GM23248 (cell line): ENCODE results near the gene PPFIA4.

ENCODE experiments used
- EZH2 ChIP-seq: fragments of 200-600 bp; sonication (generic); IDR thresholded peaks from 2 replicates; pipeline ENCODE4 v1.6.1; 2018; ENCODE audit warnings: antibody characterized with exemption, mild to moderate bottlenecking; ENCODE audit not compliant: insufficient read depth, poor library complexity, severe bottlenecking
- EZH2phosphoT487 ChIP-seq: fragments of 200-600 bp; sonication (generic); IDR thresholded peaks from 2 replicates; pipeline ENCODE4 v1.6.1; 2018; ENCODE audit warnings: antibody characterized with exemption, moderate library complexity, mild to moderate bottlenecking, low read depth; ENCODE audit not compliant: insufficient read depth

- TF ChIP-seq EZH2 (no peak), EZH2phosphoT487 (no peak)
These were observed 62.8 kb downstream of the PPFIA4 start for GRCh38 chr1:203089001-203089650.
